Stimulated activated CD4-positive, alpha-beta T cell treated with anti-CD3 and anti-CD28 coated beads, Interleukin-2, amount 100 ng/mL, for 24 hours (primary cell): ENCODE measurements around the gene RRP12.
A peak's percentile ranks its signal among the peaks of the same experiment; 100 is the strongest.
"Not testable (repeated sequence)": the region's sequence is repeated elsewhere in the genome, so short reads cannot be mapped to it uniquely, and the experiment has no call there.

ENCODE experiments used
- DNase-seq, 2 donors: peaks; one replicate each; pipeline ENCODE4 v3.0.0-alpha.2; 2020

Gene RRP12, protein sequence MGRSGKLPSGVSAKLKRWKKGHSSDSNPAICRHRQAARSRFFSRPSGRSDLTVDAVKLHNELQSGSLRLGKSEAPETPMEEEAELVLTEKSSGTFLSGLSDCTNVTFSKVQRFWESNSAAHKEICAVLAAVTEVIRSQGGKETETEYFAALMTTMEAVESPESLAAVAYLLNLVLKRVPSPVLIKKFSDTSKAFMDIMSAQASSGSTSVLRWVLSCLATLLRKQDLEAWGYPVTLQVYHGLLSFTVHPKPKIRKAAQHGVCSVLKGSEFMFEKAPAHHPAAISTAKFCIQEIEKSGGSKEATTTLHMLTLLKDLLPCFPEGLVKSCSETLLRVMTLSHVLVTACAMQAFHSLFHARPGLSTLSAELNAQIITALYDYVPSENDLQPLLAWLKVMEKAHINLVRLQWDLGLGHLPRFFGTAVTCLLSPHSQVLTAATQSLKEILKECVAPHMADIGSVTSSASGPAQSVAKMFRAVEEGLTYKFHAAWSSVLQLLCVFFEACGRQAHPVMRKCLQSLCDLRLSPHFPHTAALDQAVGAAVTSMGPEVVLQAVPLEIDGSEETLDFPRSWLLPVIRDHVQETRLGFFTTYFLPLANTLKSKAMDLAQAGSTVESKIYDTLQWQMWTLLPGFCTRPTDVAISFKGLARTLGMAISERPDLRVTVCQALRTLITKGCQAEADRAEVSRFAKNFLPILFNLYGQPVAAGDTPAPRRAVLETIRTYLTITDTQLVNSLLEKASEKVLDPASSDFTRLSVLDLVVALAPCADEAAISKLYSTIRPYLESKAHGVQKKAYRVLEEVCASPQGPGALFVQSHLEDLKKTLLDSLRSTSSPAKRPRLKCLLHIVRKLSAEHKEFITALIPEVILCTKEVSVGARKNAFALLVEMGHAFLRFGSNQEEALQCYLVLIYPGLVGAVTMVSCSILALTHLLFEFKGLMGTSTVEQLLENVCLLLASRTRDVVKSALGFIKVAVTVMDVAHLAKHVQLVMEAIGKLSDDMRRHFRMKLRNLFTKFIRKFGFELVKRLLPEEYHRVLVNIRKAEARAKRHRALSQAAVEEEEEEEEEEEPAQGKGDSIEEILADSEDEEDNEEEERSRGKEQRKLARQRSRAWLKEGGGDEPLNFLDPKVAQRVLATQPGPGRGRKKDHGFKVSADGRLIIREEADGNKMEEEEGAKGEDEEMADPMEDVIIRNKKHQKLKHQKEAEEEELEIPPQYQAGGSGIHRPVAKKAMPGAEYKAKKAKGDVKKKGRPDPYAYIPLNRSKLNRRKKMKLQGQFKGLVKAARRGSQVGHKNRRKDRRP (N-terminal part only)

DNA sequence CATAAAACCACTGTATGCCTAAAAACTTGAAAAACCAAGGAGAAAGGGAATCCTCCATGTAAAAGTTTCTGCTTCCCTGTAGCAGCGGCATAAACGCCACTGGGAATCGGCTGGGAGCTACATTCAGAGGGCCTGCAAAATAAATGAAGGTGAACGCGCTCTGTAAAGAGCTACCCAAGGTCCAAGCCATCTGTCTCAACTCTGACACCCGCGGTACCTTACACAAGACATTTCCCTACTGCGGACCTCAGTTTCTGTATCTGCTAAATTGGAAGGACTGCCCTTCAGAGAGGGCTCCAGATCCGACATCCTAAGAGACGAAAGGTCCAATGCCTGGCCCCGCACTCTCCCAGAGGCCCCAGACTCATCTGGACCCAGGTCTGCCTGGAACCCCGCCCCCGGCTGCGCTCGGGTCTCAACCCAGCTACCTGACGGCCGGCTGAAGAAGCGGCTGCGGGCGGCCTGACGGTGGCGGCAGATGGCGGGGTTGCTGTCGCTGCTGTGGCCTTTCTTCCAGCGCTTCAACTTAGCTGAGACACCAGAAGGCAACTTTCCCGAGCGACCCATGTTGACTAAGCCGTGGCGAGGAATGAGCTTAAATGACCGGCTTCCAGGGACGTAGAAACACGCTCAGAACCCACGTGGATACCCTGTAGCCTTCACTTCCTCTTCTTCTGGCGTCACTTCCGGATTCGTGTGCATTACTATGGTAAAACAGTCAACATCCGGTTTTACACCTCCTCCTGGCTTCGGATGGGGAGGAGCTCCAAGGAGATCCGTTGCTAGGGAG lies at the start of gene RRP12:
TSS of gene RRP12 (minus strand) at position 676 of the 790 bp plus-strand sequence. CDS start at position 567, 109 bp downstream.
- DNase-seq = peak; percentile 72 to 82

DNA sequence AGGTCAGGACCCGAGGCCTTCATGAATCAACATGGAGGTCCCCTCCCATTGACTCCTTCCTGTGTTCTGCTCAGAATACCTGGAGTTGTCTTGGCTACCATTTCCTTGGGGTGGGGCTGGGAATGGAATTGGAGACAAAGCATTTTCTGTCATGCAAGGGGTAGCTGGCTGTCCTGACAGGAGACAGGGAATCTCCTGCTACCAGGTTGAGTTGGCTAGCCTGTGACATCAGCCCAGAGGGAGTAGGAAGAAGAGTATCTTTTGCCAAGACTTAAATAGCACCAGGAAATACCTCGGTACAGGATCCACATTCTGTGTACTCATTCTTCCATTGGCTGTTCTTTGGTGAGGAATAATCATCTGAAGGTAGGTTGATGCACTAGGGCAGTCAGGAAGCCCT lies 49.7 kb upstream of the RRP12 start:
- no peak for DNase-seq

DNA sequence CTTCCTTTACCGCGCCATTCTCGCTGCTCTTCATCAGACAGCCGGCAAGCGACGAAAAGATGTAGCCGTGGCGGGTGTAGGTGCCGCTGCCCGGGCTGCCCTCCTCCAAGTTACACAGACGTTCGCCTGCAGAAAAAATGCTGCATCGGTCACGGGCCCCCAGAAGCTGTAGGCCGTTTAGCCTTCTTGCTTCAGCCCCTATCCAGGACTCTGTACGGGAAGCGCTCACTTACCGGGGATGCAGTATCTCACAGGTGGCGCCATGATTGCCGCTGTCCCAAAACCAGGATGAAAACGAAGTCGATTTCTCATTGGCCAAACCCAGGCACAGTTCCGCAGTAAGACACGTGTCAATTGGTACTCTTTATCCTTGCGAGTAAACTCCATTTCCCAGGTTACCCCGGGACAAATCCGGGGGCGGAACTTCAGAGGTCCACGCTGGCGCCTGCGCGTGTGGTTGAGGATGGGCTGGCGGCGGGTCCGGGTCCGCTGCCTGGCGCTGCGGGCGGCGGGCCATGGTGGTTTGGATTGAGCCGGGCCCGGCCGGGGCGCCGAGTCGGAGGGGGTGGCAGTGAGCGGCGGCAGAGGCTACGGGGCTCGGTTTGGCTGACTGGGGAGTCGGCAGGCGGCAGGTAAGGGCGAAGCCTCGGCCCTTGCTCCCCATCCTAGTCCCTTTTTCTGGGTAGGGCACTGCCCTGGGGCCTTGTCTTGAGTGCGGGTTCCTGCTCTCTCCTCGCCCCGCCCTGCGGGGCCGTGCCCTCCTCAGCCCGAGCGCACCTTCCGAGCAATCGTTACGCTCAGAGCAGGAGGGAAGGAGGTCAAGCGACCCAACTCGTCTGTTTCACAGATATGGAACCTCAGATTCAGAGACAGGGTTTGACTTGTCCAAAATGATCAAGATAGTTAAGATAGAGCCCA lies 44.8 kb upstream of the RRP12 start, which contains the start of the genes EXOSC1 and ZDHHC16:
TSS of gene EXOSC1 (minus strand) at position 285 of the 918 bp plus-strand sequence. CDS start at position 264, 21 bp downstream.
TSS of gene ZDHHC16 (plus strand) at position 454 of the 918 bp plus-strand sequence. CDS start 5,501 bp downstream, outside the sequence.
- DNase-seq = peak; percentile 93

DNA sequence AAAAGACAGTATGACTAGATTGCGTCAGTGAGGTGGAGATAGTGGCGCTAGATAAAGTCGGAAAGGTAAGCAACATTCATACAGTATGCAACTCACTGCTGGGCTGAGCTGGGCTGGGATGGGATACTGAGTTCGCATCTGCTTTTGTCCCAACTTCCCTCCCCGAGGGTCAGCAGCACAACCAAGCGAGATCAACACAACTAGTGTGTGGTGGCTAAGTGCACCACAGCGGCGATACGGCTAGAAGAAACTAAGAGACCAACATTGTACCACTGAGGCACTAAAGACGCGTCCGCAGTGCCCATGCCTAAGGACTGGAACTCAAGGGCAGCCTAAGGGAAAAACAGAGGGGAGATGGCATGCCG lies 44.2 kb upstream of the RRP12 start:
- DNase-seq = no peak

DNA sequence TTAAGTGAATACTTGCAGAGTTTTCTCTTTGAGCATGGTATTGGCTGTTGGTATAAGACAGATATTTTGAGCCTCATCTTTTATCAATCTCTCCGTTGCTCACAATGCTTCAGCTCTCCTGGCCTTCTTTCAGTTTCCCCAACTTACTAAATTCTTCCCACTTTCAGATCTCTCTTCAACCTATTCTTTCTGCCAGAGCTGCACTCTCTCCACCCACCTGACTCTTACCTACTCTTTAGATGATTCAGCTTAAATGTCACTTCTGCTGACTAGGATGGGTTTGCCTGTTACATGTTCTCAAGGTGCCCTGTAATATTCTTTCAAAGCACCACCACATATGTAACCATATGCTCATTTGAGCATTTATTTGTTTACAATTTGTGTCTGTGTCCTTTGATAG lies 43.1 kb upstream of the RRP12 start:
- DNase-seq = no peak

DNA sequence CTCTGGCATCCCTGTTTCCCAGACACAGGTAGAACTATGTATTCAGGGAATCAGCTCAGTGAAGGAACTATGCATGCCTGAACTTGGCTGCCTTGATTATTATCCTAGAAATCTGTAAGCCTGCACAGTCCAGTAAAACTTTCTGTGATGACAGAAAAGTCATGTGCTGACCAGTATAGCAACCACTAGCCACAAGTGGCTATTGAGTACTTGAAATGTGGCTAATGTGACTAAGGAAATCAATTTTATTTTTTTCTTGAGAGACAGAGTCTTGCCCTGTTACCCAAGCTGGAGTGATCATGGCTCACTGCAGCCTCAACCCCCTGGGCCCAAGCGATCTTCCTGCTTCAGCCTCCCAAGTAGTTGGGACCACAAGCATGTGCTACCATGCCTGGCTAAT lies 41.1 kb upstream of the RRP12 start:
- DNase-seq = no peak

DNA sequence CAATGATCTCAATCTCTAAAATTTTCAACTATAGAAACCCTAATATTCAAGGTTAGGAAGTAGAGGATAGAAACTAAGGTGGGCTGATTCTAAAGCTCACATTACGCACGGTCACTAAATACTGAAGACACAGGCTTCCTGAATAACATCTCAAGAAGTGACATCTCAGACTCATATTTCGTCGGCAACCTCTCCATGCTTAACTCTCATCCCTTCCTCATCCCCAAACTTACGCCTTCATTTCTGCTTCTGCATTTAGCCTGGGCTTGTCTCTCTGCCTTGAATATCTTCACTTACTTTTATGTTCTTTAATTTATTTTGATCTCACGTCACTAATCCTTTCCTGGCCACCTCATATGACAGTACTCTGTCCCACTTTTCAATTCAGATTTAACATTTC lies 34.1 kb upstream of the RRP12 start:
- no peak for DNase-seq

DNA sequence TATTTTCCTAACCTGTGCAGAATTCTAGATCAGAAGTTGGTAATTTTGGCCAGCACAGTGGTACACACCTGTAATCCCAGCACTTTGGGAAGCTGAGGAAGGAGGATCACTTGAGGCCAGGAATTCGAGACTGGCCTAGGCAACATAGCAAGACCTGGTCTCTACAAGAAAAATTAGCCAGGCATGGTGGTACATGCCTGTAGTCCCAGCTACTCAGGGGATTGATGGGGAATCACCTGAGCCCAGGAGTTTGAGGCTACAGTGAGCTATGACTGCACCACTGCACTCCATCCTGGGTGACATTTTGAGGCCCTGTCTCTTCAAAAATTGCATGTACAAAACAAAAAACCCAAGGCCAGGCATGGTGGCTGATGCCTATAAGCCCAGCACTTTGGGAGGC lies 33.4 kb upstream of the RRP12 start:
- no peak for DNase-seq

DNA sequence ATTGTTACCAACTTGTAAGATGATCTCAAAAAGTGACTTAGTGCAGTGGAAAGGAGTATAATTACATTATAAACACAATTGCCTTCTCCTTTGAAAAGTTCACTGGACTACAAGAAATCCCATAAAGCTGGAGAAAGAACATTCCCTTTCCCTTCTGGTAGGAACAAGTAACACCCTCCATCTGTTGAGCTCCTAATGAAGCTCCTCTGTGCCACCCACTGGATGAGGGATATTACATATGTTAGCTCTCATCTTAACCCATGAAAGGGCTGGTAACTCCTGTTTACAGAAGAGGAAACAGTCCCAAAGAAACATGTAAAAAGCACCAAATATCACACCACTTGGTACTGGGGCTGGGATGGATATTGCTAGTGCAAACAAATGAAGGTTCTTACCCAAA lies 32.9 kb upstream of the RRP12 start:
- no peak for DNase-seq

DNA sequence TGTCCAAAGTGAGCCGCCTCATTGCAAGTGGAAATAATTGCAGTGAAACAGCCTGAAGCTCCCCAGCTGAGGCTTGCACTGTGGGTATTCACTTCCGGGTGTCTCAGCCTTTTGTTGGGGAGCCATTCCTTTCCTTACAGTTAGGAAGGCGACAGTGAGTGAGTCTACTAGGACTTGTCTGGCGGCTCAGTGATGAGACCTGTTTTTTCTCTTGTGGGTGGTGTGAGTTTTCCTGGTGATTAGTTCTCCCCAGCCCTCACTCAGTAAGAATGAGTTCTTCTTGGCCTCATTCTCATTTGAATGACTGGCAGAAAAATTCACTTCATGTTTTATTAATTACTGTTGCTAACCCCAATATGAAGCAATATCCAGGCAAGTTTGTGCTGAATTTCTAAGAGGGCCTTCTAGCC lies 27.4 kb upstream of the RRP12 start:
- peak in 1 of 2 donors; percentile 46 for DNase-seq

DNA sequence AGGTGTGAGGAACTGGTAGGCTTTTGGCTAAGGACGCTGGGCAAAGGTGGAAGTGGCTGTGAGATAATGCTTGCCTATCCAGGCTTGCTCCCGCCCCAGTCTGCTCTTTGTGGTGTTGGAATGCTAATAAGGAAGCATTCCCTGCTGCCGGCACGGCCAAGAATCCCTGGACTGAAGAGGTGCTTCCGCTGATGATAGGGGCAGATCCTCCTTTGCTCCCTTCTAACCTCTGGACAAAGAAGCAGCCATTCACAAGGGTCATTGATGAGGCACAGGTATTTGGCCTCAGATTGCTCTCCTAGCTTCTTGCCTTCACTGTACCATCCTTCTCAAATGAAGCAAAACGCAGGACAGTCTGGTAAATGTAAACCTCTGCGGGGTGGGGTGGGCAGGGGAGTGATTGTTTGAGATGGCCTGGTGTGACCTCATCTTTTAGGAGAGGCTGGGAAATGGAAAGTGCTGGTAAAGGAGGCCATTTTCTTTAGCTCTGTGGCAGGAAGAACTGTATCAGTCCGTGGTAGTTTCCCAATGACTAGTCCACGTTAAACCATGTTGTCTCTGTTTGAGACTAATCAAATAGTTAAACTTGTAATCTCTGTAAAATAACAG lies 26.5 kb upstream of the RRP12 start:
- peak in 1 of 2 donors; percentile 49 for DNase-seq

DNA sequence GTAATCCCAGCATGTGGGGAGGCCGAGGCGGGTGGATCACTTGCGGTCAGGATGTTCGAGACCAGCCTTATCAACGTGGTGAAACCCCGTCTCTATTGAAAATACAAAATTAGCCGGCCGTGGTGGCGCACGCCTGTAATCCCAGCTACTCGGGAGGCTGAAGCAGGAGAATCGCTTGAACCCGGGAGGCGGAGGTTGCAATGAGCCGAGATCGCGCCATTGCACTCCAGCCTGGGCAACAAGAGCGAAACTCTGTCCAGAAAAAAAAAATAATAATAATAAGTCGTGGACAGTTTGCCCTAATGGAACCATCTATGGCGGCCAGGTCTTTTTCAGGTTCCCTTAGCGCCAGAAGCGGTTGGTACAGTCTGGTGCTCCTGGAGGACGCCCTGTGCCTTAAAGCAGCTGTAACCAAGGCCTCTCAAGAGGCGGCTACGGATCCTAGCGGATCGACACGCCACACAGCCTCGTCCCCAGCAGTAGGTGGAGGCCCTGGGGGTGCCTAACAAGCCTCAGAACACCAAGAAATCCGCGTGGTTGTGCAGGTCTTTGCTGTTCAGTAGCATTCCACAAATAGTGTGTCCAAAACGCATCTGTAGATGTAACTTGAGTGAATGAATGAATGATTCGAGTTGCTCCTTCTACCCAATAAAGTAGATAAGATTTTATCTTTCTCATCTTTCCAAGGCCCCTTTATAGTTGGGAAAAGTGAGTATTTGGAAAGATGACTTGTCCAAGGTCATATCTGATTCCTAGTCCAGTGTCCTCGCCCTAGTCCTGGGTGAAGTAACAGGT lies 25.8 kb upstream of the RRP12 start:
- DNase-seq = no peak

DNA sequence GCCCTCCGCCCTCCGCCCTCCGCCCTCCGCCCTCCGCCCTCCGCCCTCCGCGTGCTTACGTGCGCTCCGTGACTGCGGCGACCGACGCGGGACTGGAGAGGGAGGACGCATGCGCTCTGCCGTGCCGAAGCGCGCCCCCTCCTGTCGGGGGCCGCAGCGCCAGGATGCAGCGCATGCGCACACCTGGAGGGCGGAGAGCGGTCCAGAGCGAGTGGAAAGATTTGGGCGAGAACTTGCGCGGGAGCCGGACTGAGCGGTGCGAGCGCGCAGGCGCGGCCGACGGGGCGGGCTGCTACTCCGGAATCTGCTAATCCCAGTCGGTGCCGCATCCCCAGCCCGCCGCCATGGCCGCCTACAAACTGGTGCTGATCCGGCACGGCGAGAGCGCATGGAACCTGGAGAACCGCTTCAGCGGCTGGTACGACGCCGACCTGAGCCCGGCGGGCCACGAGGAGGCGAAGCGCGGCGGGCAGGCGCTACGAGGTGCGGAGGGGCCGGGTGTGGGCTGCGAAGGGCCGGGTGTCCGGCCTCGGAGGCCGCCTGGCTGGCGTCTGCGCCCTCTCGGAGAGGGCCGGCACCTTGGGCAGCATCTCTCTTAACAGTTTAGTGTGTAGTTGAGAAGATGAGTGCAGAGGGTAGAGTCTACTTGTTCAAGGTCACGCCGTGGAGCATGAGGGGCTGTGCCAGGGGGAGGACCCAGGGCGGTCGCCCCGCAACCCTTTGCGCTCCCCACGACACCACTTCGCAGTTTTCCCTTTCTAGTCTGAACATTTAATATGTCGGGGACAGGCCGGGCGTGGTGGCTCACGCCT lies 25.0 kb upstream of the RRP12 start, which contains the start of gene PGAM1:
TSS of gene PGAM1 (plus strand) at position 228 of the 812 bp plus-strand sequence. CDS start at position 345, 117 bp downstream.
- peak; percentile 94 for DNase-seq

DNA sequence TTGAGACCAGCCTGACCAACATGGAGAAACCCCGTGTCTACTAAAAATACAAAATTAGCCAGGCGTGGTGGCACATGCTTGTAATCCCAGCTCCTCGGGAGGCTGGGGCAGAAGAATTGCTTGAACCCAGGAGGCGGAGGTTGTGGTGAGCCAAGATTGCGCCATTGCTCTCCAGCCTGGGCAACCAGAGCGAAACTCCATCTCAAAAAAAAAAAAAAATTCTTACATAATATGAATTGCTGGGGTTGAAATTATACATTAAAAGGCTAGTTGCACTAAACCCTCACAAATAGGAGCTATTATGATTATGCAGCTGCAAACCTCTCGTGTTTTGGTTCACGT lies 22.6 kb upstream of the RRP12 start:
- not testable (repeated sequence) for DNase-seq

DNA sequence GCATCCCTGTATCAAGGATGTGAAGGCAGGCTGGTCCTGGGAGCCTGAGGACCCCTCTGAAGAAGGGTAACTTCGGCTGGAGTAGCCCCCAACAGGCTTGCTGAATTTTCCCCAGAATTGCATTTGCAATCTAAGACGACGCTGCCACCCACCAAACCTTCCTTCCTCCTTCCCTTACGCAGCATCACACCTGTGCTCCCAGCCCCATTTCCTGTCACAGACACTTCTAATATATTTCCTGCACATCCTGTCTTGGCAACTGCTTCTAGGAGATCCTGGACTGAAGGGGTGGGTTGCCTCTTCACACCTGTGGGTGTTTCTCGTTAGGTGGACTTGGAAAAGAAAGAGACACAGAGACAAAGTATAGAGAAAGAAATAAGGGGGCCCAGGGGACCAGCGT lies 15.4 kb upstream of the RRP12 start:
- DNase-seq = no peak

DNA sequence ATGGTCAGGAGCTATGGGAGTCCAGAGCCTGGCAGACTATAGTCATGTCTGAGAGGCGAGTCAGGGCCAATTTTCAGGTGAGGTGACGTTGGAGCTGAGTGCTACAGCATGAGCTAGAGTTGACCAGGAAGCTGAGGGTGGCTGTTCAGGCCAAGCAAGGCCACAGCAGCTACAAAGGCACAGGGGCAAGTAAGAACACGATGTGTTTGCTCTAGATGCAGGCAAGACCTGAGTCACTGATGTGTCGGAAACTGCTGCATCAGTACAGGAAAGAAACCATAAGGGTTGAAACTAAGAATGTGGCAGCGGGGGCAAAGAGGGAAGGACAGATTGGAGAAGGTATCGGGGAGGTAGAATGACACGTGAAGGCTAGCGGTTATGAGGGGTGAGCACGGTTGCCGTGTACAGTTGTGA lies 11.8 kb upstream of the RRP12 start:
- DNase-seq = peak; percentile 69 to 76

DNA sequence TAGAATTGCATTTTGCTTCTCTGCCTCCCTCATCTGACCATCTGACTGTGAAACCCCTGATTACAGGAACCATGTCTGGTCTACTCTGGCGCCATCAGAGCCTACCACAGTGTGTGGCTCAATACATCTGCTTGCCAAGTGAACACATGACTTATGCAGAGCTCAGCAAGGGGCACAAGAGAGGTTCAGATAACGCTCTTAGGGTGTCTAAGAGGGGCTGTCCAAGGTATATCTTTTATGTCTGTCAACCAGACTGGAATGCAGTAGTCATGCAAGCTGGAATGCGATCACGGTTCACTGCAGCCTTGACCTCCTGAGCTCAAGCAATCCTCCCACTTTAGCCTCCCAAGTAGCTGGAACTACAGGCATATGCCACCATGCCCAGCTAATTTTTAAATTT lies 10.3 kb upstream of the RRP12 start:
- no peak for DNase-seq

DNA sequence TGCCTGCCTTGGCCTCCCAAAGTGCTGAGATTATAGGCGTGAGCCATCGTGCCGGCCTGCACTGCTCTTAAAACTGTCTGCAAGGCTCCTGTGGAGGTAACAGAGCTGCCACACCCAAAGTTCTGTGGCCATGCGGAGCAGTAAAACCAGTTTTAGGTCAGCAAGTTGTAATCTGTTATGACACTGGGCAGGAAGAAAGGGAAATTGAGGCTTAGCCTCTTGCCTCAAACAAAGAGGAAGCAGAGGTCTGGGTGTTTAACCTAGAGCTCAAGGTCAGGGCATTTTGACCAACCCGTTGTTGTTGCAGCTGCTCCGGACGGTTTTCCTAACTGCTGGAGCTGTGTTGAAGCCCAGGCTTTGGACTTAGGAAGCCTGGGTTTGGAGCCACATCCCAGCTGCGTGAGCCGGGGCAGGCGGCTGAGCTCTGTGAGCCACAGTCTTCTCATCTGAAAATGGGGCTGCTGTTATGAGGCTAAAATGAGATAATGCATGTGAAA lies 7.4 kb upstream of the RRP12 start:
- no peak for DNase-seq

DNA sequence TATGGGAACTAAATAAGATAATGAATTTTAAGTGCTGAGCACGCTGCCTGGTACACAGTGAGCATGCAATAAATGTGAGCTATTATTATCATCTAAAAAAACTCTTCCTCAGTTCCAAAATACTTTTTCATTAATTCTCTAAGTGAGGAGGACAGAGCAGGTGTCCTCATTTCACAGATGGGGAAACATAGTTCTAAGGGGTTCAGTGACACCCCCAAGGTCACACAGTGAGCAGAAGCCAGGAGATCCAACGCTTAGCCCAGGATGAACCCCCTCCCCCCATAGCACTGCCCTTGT lies 6.8 kb upstream of the RRP12 start:
- no peak for DNase-seq
